ENCODE data around the gene CDH23.

DNA sequence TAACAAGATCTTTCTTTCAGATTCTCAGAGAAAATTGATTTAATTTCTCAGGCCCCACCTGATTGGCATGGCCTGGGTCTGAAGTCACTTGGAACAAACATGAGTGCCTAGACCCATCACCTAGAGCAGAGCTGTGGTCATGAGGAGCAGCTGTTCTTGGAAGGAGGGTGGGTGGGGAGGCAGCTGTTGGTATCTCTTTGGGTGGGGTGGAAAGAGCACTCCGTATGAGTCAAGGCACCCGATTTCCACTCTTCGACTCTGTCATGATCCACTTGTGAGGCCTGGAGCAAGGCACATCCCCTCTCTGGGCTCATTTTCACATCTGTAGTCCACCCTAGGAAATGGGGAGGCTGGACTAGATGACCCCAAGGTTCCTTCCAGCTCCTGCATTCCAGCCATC is 166.2 kb downstream of the CDH23 start:
- TF ChIP-seq TAF1 (IDR thresholded peaks at IDR 0.05; ENCODE audit: low read depth), result no peak
- no peak for TF ChIP-seq POLR2AphosphoS5 (IDR thresholded peaks at IDR 0.05)

Measured in neural cell (in vitro differentiated cells).